HG03139 (cell line): ENCODE measurements around the gene SHCBP1.
A peak's percentile ranks its signal among the peaks of the same experiment; 100 is the strongest.
"Not testable (repeated sequence)": the region's sequence is repeated elsewhere in the genome, so short reads cannot be mapped to it uniquely, and the experiment has no call there.

ENCODE experiments used
- ATAC-seq: cut with Tn5 transposase; IDR thresholded peaks from one replicate; pipeline ENCODE4 v1.9.1; 2021; ENCODE audit not compliant: unreplicated experiment

SHCBP1 gene, protein sequence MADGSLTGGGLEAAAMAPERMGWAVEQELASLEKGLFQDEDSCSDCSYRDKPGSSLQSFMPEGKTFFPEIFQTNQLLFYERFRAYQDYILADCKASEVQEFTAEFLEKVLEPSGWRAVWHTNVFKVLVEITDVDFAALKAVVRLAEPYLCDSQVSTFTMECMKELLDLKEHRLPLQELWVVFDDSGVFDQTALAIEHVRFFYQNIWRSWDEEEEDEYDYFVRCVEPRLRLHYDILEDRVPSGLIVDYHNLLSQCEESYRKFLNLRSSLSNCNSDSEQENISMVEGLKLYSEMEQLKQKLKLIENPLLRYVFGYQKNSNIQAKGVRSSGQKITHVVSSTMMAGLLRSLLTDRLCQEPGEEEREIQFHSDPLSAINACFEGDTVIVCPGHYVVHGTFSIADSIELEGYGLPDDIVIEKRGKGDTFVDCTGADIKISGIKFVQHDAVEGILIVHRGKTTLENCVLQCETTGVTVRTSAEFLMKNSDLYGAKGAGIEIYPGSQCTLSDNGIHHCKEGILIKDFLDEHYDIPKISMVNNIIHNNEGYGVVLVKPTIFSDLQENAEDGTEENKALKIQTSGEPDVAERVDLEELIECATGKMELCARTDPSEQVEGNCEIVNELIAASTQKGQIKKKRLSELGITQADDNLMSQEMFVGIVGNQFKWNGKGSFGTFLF

DNA sequence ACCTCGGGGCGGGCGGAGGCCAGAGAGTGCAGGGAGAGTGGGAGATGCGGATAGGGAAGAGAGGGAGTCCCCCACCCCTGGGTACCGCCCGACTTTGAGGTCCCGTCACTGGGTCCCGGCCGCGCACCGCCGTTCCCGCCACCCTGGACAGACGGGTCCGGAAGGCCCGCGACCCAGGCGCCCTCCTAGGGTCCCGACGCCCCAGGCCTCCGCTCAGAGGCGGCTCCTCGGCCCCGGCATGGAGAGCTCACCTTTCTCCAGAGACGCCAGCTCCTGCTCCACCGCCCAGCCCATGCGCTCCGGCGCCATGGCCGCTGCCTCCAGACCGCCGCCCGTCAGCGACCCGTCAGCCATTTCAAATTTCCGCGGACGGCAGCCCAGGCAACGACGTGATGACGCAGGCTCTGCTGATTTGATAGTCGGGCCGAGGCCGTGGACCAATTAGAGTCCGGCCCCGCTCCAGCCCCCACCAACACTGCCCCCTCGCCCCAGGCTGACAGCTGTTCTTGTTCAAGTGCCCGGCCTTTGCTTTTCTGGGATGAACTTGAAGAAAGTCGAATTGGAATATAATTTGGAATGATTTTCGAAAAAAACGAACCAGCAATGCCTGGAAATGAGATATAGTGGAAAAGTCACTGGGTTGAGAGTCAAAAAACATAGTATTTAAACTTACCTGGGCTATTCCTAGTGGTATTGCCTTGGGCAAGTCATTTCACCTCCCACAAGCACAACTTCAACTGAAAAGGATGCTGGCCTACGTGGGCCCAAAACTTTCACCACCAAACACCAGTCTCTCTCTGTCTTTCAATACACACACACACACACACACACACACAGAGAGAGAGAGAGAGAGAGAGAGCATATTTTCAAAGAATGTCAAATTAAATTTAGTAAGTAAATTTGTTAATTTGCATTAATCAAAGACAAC lies at the start of gene SHCBP1:
SHCBP1 (minus strand) TSS at position 374 of the 928 bp plus-strand sequence; CDS start at position 354, 20 bp downstream.
- ATAC-seq: peak; percentile 95

DNA sequence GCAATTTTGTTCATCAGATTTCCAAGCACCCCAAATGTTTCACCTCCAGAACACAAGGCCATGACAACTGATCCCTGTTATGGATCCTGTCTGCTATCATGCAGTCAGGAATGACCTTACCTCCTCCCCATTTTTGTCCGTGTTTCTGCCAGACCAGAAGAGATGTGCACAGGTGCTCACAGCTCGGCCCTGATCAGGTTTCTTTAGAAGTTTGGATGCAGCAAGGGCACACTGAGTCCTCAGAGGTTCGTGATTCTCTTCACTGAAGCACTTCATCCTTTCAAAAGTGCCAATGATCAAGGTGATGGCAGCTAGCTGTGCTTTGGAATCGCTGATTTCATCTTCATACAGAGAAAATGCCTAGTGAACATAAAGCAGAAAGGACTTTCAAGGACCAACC lies 40.9 kb upstream of the SHCBP1 start:
- ATAC-seq: no peak

DNA sequence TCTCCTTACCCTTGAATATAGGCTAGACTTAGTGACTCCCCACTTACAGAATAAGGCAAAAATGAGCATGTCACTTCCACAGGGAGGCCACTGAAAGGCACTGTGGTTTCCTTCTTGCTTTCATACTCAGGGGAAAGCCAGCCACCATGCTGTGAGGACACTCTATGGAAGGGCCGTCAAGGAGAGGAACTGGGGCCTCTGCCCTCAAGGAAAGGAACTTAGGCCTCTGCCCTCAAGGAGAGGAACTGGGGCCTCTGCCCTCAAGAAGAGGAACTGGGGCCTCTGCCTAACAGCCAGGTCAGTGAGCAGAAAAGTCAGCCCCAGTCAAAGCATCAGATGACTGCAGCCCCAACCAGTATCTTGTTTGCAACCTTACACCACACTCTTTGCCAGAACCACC lies 37.7 kb upstream of the SHCBP1 start:
- ATAC-seq: peak; percentile 93

DNA sequence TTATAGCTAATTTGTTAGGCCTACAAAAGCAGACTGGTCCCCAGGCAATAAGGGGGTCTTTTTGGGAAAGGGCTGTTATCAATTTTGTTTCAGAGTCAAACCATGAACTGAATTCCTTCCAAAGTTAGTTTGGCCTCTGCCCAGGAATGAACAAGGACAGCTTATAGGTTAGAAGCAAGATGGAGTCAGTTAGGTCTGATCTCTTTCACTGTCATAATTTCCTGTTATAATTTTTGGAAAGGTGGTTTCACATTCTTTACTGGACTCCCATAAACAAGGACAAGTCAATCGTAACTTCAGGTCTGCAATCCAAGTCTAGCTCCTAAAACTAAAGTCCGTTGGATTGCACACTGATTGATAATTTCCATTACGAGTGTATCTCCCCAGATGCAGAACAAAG lies 30.1 kb upstream of the SHCBP1 start:
- no peak for ATAC-seq

DNA sequence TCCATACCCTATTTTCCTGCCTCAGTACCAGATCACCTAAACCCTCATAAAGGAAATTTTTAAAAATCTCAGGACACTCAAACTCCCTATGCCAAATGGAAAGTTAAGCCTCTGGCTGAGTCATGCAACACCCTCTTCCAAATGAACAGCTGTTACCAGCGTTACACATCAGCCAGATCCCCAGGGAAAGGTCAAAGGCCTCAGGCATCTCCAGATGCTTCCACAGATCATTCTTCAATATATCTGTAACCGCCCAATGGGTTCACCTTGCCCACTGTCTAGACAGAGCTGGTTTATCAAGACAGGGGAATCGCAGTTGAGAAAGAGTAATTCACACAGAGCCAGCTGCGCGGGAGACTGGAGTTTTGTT lies 29.1 kb upstream of the SHCBP1 start:
- ATAC-seq: no peak

DNA sequence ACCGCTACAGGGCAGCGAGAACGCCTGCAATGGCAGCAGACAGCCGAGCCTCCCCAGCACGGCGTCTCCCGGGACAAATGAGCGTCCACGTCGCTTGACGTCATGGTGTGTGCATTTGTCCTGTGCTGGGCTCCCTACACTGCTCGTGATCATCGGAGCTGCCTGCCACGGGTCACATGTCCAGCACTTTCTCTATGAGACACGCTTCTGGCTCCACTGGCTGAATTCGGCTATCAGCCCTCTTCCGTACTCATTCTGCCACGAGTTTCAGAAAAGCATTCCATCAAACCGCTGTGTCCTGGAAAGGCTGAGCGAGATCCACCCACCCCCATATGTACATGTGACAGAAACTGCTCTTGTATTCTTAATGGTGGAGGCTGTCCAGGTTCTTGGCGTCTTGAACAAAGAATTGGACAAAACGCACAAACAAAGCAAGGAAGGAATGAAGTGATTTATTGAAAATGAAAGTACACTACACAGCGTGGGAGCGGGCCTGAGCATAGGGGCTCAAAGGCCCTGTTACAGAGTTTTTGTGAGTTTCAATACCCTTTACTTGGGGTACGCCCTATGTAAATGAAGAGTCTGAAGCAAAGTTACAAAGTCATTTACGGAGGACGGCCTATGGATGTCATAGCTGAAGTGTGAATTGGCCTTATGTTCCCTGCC lies 28.5 kb upstream of the SHCBP1 start:
- no peak for ATAC-seq

DNA sequence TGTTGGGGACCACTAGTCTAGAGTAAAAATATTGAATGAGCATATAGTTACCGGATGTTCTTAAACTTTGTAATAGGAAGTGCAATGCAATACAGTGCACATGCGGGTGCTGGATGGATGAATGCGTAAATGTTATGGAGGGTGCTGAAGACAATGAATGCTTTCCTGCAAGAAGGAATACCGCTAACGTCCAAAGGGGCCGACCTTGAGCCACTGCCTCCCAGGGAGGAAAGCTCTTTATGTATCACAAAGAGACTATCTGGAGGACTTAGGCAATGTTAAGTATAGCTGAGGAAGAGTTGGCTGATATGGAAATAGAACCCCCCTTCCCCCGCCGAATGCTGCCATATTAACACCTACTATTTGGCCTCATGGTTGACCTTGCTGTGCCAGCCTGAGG lies 27.5 kb upstream of the SHCBP1 start:
- ATAC-seq: no peak

DNA sequence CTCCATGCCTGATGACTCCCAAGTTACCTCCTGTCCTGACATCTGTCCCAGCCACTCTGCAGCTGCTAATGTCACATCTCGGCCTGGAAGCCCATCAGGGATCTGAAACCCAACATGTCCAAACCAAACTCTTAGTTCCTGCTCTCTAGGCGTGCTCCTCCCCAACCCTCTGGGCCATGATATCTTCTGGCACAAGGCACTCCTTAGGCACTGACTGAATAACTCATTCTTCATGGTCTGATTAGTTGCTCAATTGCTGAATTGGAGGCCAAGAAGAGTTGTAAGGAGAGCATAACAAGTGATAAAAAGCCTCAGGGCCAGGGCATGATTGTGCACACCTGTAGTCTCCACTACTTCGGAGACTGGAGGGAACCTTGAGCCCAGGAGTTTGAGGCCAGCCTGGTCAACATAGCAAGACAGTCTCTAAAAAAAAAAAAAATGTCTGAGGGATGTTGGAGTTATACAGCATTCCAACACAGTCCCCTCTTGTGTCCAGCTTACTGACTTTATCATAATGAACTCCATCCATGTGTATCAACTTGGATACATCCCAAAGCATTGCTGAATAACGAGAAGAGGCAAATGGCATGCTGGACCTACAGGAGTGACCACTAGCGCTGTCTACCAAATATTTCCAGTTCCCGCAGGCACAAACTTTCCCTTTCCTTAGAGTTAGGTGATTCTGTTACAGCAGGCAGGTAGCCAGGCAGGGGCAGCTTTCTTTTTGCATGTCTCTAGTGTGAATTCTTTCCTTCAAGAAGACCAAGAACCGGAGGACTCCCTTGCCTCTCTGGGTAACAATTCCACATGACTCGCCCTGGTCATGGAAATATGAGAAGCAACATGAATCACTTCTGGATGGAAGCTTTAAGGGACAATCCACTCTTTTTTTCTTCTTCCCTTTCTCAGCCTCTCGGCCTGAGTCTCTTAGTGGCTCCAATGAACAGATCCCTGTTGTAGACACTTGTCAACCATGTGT lies 18.1 kb upstream of the SHCBP1 start:
- no peak for ATAC-seq

DNA sequence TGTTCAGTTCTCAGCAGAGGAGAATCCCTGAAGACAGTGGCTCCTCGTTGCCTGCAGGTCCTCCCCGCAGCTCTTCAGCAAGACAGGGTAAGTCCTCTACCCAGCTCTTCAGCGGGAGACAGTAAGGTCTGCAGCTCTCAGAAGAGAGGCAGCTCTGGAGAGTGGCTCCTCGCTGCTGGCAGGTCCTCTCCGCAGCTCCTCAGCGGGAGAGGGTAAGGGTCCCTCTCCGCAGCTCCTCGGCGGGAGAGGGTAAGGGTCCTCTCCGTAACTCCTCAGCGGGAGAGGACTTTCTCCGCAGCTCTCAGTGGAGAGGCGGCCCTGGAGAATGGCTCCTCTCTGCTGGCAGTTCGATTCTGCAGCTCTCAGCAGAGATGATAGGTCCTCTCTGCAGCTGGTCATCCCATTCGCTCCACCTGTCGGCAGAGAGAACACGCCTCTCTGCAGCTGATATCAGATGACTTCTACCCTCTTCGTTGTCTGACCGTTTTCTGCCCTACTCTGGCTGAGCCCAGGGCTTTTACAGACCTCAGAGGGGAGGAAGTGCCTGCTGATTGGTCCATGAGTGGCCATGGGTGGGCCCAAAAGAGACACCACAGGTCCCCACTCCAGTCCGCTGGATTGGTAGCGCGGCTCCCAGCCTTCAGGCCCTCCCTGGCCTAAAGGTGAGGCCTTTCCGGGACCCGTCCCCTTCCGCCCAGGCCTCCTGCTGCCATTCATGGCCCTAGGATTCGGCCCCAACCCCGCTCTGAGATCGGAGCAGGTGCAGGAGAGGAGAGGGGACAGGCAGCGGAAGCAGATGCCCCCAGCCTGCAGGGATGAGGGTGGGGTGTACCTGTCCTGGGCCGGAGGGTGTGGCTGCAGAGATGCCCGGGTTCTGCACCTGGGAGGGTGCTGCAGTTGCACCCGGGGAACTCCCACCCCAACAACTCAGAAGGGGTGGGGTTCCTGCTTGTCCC lies 11.9 kb upstream of the SHCBP1 start:
- ATAC-seq: no peak

DNA sequence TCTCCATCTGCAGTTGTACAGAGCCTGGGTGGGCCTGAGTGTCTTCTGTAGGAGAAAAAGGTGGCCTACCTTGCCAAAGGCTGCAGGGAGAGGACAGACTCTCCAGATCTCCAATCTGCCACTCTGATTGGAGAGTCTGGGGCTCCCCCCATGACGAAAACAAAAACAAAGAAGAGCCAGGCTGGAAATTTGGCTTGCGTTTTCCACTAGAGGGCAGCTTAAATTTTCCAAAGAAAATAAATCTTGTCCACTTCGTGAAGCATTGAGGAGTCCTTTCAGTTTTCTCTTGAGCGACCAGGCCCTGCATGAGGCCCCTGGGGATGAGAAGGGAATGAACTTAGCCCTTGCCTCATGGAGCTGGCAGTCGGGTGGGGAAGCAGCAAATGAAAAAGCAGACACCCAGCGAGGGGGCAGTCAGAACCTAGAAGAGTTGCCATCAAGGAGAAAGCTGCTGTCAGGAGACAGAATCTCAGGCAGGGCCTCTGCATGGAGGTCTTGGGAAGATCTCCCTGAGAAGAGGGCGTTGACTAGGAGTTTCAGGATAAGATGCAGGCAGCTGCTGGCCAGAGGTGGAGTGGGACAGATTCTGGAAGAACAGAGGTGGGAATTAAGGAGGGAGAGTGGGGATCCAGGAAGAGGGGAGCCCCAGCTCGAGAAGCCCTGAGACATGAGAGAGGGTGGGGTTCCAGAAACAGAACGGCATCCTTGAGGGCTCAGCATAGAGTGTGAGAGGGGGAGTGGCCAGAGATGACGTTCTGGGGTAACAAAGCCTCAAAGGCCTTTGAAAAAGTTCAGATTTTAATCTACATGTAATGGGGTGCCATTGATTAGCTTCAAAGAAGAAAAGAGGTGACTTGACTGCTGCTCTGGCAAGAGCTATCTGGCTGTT lies 8.4 kb upstream of the SHCBP1 start:
- no peak for ATAC-seq

DNA sequence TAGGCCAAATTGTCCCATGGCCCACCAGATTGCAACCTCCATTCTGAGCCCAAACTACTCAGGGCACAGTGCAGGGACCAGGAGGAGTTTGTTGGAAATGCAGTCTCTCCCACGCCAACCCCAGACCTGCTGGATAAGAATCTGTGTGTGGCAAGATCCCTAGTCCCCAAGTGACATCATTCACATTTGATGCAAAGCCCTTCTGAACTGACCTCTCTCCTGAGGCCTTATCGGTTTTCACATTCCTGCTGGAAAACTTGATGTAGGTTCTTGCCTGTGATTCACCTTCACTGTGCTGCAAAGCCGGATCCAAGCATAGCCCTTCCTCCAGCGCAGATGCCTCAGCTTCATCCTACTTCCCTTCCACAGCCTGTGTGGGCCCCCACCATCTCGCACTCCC lies 6.6 kb upstream of the SHCBP1 start:
- ATAC-seq: no peak

DNA sequence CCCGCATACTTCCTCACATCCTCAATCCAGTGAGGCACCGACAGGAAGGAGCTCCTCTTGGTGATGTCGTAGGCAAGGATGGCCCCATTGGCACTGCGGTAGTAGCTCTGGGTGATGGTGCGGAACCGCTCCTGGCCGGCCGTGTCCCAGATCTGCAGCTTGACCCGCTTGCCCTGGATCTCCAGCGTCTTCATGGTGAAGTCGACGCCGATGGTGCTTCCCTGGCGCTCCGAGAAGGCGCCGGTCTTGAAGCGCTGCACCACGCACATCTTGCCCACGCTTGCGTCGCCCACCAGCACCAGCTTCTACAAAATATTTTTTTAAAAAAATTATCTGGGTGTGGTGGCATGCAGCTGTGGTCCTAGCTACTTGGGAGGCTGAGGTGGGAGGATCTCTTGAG lies 5.5 kb upstream of the SHCBP1 start:
- ATAC-seq: not testable (repeated sequence)

DNA sequence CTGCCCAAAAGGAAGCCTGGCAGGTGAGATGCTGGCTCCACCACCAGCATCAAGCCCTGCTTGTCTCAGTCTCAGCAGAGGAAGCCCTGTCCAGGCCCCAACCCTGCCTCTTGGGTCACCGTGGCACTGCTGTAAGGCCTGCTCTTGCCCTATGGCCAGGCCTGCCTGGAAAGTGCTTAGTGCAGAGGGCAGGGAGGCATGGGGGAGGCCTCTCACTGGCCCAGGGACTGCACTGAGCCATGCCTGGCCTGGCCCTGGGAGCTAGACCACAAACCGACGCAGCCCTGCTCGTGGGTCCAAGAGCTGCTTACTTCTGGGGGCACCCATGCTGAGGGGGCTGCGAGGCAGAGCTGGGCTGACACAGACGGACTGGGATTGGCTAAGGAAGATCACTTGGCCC lies 3.7 kb upstream of the SHCBP1 start:
- not testable (repeated sequence) for ATAC-seq

DNA sequence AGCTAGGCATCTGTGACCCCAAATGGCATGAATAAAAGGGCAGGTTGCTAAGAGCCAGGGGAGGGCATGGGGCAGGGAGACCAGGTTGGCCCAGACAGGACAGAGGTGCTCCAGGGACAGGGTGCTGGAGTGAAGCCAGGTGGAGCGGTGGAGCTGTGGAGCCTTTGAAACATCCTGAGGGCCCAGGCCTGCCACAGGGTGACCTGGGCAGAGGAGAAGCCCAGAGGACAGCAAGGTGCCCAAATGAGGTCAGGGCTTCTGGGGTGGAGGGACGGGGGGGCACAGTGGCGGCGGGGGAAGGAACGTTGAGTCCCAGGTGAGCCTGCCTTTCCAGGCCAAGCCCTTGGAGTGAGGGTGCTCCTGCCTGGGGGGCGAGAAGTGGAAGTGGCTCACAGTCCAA lies 2.5 kb upstream of the SHCBP1 start:
- not testable (repeated sequence) for ATAC-seq

DNA sequence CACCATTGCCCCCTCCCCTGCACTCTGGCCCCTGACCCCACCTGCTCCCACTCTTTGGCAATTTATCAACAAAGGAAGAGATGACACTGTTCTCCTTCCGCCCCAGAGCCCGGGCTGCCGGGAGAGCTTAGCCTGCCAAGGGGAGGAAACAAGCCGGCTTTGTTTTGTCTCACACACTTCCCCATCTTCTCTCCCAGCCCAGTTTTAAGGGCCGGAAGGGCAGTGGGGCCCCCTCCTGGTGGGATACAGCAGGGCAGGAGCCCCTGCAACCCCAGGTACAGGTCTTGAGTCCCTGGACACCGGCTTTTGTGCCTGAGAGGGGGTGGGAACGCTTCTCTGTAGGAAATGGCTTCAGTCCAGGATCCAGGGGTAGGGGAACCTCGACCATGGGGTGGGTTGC lies 2.1 kb upstream of the SHCBP1 start:
- ATAC-seq: not testable (repeated sequence)

DNA sequence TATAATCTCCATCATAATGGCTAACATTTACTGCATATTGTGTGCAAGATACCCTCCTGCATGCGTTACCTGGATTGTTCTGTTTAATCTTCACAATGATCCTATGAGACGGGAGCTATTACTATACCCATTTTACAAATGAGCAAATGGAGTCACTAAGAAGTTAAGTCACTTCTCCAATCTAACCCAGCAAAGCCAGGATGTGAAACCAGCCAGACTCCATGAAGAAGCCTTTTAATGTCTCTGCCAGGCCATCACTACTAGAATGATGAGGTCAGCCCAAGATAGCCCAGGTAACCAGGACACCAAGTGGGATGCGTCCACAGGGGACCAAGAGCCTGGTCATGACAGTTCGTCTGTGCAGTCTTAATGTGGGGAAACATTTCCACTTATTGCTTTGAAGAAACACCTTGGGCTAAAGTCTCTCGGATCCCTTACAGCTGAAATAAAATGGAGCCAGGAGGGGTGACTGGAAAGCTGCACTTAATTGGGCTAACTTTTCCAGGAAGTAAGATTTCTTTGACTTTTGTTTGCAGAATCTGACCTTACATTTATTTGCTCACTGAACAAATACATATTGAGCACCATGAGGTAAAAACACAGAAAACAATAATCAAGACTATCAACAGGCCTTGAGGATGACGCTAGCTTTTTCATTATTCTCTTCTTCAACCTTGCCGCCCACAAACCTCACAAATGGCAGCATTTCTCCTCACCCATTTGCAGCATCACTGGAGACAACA lies 926 bp upstream of the SHCBP1 start:
- ATAC-seq: no peak
